Suppressor macrophage (primary cell): ENCODE data around the gene KPNA2.
A peak's percentile ranks its signal among the peaks of the same experiment; 100 is the strongest.
"Not testable (repeated sequence)": the region's sequence is repeated elsewhere in the genome, so short reads cannot be mapped to it uniquely, and the experiment has no call there.

Source experiments
- DNase-seq, 4 experiments: peaks; one replicate each; pipeline ENCODE4 v3.0.0-alpha.2; 2020 to 2022
- total RNA-seq, 17 experiments: gene quantifications; one replicate each; lab custom pipeline; 2026; ENCODE audit warnings: mixed read lengths in 6 of 17, inconsistent platforms in 3 of 17; lab: John Stamatoyannopoulos, UW

Gene KPNA2
- 82.3 to 258 (median 160) reads per million in 17 experiments for total RNA-seq

DNA sequence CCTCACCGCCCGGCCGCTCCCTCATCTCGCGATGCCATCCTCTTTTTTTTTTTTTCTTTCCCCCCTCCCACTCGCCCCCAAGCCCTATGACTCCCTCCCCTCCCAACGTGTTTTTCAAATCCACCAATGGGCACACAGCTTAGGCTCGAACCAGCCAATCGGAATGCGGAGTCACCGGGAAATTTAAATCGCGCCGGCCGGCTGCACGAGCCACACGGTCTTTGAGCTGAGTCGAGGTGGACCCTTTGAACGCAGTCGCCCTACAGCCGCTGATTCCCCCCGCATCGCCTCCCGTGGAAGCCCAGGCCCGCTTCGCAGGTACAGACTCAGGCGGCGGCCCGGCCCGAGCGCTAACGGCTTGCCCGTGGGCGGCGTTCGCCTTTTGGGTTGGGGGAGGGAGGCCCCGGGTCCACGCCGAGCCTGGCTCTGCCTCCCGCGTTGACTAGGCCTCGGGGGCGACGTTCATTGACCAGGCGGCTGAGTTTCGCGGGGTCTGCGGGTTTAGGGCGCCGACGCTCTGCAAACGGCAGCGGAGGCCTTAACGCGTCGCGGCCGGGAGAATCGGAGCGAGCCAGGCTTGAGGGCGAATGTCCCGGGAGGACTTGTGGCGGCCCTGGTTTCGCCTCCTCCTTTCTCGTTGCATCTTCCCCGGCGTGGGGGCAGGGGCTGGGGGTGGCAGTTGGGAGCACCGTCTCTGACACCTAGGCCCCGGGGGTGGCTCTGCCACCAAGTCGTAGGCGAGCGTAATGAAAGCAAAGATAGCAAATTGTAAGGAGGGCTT is at the start of gene KPNA2:
TSS of gene KPNA2 (plus strand) at position 213 of the 781 bp plus-strand sequence. CDS start 1,398 bp downstream, outside the sequence.
- DNase-seq, result peak; percentile 97 to 99 (median 98)

DNA sequence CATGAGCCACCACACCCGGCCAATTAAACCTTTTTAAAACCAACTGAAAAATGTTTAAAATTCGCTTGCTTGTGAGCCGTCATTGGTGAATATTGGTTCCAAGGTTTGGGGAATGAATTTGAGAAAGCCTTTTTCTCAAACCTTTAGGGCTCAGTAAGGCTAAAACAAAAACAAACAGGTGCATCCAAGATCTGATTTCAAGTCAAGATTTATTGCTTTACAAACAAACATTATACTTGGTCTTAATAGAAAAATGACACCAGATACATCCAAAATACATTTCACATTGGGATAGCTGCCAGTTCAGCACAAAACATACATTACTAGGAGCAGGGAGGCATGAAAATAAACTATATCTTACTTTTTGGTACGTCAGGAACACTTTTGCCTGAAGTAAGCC is 44.6 kb upstream of the KPNA2 start:
- no peak for DNase-seq

DNA sequence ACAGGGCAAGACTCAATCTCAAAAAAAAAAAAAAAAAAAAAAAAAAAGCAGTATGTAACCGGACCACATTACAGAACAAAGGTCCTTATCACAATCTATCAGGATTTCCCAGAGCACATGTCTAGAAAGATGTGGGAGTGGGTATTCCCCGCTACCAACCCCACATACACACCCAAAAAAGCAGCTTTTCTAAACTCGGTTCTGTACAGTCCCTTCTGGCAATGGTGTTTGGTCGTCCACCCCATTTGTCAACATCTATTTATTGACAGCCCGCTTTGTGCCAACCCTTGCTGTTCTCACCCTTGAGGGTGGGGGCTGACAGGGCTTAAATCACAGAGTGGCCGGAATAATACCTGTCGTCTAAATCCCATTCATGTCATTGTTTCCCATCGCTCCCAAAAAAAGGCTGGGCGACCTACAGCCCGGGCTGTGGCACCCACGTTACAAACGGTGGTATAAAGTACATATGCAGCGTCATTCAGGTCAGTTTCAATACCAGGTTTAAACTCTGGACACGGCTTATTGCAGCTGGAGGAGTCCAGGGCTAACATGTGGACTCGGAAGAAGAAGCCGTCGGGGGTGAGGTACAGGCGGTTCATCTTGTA is 42.9 kb upstream of the KPNA2 start:
- peak in 2 of 4 experiments; percentile 29 to 35 for DNase-seq

DNA sequence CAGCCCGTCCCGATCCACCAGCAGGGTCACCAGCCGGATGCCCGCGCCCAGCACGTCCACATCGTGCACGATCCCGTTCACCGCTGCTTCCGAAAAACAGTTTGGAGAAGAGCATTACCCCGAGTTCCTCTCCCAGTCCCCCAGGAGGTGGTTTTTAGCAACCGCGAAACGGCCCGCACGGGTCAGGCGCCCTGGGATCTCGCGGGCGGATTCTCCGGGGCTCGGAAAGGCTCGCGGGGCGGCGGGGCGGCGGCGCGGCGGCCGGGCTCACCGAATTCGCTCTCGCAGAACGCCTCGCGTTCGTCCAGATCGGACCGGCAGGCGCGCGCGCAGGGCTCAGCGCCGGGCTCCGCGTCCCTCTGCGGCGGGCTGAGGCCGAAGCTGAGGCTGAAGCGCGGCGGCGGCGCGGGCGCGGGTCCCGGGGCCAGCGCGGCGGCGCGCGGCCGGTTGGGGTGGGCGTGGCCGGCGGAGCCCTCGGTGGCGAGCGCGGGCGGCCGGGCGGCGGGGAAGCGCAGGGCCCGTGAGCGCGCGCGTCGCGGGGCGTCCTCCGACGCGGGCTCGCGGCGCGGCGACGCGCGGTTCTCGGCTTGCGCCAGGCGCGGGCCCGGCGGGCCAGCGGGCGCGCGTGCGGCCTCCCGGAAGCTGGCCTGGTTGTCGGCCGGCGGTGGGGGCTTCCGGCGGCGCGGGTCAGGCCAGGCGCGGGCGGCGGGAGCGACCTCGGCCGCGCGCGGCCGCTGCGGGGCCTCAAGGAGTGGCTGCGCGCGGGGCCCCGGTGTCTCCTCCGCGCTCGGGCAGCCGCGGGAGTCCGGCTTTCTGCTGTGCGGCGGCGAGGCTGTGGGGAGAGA is 42.2 kb upstream of the KPNA2 start:
- peak; percentile 95 to 99 (median 97) for DNase-seq

DNA sequence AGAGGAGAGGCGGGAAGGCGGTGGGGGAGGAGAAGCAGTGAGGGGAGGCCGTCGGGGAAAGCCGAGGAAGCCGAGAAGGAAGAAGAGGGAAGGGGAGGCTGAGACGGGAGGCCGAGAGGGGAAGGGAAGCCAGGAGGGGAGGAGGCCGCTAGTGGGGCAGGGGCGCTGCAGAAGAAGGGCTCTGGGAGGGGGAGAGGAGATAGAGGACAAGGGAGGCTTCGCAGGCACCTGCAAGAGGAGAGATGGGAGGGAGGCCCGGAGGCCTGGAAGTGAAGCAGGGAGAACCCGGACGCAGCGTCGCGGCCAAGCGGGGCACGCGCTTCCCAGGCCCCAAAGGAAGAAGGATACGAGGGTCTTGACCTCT is 41.6 kb upstream of the KPNA2 start:
- DNase-seq, result no peak

DNA sequence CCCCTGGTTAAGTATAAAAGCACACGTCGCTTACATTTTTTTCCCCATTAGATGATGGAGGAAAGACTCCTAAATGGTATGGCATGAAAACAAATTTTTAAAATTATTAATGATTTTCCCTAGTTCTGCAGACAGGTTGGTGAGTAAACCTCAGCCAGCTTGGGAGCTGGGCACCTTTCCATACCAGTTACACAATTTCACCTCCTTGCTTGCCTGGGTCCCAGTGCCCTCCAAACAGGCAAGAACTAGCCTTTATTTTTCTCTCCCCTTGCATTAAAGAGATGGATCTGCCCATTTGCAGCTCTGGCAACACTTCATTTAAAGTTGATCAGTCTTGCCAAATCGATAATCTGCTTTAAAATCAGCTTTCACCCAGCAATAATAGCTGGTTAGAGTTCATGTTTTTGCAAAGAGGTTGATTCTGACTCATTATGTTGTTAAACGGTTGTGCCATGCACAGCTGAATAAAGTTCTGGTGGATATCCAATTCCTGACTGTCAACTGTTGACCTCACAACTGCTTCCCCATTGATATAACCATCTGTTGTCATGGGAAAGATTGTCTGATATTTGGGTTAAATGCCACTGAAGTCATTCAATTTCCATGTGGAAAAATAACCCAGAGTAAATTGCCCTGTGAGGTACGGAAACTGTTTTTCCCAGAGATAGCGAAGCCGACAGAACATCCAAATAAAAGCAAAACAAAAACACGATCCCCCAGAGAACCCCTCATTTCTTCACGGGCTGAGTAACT is 40.5 kb upstream of the KPNA2 start:
- DNase-seq, result peak; percentile 34 to 78 (median 54)

DNA sequence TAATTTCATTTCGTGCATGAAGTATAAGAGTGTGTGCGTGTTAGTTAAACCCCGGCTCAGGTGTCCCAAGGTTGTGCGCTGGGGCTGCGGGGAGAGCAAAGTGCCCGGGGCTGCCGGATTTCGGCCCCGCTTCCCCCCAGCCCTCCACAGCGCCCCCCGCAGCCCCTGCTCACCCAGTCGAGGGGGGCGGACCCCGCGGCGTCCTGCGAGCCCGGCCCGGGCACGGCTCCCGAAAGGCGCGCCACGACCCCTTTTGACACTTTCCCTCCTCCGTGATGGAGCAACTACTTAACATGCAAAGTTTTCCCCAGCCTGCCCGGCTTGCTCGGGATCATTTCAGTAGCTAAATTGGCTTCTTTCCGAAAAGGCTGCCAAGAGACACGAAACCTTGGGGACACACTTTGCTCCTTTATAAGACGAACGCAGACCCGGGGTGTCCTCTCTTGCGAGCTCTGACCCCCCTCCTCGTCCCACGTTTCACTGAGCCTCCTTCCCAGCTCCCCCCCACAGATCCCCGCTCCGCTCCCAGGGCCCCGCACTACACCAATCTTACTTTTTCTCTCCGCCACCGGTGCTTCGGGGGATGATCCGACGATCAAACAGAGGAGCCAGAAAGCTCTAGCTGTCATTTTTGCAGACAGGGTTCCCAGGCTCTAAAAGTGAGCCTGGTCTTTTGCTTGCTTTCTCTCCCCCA is 39.8 kb upstream of the KPNA2 start:
- peak in 3 of 4 experiments; percentile 4 to 33 (median 16) for DNase-seq

DNA sequence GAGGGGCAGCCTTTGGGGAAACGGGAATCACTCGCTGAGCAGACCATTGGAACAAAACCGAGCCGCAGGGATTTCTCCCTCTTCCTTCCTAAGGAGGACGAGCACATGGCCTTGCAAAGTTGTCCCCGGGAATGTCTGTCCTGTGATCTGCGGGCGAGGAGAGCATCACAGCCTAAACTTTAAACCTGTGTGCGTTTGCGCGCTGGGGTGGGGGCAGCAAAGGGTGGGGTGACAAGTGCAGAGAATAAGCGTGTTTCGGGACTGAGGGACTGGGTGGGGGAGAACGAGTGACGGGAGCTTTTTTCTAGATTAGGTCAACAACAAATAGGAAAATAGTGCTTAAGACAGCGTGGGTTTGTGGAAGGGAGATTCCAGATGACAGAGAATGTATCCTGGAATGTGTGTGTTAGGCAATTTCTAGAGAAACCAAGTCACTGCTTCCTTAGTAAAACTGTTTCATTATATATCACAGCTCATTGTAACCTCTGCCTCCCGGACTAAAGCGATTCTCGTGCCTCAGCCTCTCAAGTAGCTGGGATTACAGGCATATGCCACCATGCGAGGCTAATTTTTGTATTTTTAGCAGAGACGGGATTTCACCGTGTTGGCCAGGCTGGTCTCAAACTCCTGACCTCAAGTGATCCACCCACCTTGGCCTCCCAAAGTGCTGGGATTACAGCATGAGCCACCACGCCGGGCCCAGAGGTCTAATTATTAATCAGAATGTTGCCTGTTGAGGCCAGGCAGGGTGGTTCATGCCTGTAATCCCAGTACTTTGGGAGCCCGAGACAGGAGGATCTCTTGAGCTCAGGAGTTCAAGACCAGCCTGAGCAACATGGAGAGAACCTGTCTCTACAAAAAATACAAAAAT is 39.0 kb upstream of the KPNA2 start, which contains the start of gene C17orf58:
TSS of gene C17orf58 (minus strand) at position 169 of the 871 bp plus-strand sequence. CDS start 271 bp downstream, outside the sequence.
- peak; percentile 19 to 57 (median 30) for DNase-seq

DNA sequence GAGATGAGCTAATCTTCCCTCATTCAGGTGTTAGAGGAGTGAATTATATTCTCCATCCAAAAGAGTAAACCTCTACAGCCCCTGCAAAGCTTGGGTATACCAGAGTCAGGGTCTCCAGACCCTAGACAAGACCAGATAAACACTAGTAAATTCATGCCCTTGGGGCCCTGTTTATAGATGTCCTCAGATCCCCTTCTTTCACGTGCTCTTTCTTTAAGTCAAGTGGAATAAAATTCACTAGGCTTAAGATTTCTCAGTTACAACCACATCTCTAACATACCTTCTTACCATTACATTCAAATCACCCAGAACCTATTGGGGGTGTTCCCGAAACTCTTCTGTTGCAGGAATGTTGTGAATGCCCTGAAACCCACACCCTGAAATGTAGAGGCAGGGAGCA is 37.1 kb upstream of the KPNA2 start:
- DNase-seq, result no peak

DNA sequence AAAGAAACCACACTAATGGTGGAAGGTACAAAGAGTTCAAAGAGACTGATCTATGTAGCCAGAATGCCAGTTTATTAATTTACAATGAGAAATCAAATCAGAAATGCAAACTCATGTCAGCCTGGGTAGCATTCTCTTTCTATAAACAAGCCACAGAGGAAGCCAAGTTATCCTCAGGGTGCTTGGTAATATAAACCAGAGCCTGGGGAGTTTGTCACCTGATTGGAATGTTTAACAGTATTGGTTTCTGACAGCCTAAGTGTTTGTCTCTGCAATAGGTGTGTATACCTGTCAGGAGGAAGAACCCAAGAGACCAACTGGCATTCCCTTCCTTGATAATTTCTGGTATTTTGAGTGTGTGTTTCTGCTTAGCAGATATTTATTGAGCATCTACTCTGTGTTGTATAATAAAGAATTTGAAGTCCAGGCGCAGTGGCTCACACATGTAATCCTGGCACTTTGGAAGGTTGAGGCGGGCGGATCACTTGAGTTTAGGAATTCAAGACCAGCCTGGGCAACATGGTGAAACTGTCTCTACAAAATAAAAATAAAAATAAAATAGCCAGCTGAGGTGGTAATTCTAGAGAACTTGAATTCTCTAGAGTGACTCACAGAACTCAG is 36.1 kb upstream of the KPNA2 start:
- no peak for DNase-seq

DNA sequence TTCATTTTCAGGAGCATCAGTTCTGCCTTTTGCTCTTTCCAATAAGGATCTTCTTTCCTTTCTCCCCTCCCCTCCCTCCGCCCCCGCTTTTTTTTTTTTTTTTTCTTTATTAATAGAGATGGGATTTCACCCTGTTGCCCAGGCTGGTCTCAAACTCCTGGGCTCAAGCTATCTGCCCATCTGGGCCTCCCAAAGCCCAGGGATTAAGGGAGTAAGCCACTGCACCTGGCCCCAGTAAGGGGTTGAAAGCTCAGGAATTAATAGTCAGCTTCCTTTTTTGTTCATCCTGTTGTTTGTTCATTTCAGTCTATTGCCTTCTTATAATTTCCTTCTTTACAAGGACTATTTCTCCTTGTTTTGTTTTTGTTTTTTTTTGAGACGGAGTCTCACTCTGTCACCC is 31.3 kb upstream of the KPNA2 start:
- DNase-seq, result no peak

DNA sequence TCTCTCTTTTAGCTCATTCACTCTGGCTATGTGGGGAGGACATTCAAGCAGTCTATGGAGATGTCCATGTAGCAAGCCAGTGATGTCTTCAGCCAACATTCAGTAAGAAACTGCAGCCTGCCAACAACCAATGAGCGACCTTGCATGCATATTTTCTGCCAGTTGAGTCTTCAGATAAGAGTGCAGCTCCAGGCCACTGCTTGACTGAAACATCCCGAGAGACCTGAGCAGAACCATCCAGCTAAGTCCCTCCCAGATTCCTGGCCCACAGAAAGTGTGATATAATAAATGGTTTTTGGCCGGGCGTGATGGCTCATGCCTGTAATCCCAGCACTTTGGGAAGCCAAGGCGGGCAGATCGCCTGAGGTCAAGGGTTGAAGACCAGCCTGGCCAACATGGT is 28.7 kb upstream of the KPNA2 start:
- no peak for DNase-seq

DNA sequence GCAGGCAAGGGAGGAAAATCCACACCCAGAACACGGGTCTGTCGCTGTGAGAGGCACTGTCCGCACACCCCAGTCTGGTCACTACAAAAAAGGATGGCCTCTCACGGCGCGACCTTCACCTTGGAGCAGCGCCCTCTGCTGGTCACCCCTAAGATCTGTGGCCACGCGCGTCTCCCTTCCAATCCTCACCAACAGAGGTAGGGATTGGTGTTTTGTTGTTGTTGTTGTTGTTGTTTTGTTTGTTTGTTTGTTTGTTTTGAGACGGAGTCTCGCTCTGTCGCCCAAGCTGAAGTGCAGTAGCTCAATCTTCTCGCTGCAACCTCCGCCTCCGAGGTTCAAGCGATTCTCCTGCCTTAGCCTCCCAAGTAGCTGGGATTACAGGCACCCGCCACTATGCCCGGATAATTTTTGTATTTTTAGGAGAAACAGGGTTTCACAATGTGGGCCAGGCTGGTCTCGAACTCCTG is 24.3 kb upstream of the KPNA2 start:
- DNase-seq, result peak; percentile 72 to 87 (median 83)

DNA sequence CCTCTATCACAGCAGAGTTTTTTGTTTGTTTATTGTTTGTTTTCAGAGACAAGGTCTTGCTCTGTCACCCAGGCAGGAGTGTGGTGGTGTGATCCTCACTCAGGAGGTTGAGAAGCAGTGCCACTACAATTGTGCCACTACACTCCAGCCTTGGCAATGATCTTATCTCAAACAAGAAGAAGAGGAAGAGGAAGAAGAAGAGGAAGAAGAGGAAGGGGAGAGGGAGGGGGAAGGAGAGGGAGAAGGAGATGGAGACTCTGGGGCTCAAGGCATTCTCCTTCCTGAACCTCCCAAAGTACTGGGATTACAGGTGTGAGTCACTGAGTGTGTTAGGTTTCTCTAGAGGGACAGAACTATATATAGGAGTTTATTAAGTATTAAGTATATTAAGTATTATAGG is 22.1 kb upstream of the KPNA2 start:
- DNase-seq, result no peak

DNA sequence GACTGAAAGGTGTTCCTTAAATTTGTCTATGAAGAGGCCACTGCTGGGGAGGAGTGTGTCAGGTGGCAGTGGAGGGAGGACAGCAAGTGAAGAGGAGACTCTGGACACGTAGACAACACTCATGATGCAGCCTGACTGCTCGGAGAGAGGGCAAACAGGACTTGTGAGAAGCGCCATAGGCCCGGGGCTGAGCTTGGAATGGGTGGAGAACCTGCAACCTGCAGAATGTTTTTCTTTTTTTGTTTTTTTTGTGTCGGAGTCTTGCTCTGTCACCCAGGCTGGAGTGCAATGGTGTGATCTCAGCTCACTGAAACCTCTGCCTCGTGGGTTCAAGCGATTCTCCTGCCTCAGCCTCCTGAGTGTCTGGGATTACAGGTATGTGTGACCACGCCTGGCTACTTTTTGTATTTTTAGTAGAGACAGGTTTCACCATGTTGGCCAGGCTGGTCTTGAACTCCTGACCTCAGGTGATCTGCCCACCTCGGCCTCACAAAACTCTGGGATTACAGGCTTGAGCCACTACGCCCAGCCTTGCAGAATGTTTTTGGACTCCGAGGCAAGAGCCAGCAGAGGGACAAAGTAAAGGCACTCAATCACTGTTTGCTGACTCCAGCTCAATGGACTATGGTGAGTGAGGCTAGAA is 20.3 kb upstream of the KPNA2 start:
- DNase-seq, result no peak

DNA sequence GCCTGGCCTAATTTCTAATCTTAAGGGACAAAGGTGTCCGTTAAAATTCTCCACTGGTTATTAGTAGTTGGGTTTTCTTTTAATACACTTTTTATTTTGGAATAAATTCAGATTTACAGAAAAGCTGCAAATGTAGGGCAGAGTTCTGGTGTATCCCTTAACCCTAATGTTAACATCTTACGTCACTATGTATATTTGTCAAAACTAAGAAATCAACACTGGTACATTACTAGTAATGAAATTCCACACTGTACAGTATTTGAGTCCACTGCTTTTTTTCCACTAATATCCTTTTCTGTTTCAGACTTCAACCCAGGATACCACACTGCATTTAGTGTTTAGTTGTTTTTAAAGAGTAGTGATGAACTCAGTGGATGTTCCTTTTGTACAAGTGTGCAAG is 18.7 kb upstream of the KPNA2 start:
- DNase-seq, result no peak

DNA sequence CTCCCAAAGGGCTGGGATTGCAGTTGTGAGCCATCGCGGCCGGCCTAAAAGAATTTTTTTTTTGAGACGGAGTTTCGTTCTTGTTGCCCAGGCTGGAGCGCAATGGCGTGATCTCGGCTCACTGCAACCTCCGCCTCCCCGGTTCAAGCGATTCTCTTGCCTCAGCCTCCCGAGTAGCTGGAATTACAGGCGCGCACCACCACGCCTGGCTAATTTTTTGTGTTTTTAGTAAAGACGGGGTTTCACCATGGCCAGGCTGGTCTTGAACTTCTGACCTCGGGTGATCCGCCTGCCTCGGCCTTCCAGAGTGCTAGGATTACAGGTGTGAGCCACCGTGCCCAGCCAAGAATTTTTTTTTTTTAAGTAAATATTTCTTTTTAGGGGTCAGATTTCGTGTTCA is 17.0 kb upstream of the KPNA2 start:
- DNase-seq, result not testable (repeated sequence)

DNA sequence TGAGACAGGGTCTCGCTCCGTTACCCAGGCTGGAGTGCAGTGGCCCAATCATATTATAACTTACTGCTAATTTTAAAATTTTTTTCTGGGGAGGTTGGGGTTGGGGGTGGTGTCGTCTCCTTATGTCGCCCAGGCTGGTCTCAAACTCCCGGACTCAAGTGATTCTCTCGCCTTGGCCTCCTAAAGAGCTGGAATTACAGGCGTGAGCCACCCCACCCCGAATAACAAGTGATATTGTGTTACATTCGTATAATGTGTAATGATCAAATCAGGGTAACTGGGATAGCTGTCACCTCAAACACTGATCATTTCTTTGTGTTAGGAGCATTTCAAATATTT is 16.2 kb upstream of the KPNA2 start:
- no peak for DNase-seq

DNA sequence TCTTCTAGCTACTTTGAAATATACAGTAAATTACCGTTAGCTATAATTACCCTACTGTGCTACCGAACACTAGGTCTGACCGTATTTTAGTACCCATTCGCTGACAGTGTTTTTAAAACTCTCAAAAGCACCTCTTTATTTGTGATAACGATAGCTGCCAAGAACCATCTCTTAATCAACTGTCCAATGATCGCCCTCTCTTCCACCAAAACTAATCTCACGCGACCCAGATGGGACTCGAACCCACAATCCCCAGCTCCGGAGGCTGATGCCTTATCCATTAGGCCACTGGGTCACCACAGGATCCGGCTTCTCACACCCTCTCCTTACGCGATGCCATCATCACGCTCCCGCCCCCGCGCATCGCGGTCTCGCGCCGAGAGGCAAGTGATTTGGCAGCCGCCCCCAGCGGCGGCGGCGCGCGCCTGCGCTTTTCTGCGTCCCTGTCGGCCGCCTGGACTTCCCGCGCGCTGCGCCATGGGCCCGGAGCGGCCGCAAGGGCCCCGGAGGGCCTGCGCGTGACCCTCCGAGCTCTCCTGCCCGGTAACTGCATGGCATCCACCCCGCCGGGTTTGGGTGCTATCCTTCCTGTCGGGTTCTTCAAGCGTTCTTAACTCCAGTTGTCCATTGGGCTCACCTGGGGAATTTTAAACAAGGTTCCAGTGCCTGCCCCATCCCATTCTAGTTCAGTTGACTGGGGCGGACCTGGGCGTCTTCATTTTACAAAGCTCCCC is 15.7 kb upstream of the KPNA2 start:
- DNase-seq, result peak; percentile 98 to 99 (median 99)
